GM06990 (cell line): ENCODE data around the gene CACNG7.

Source experiments
- DNase-seq: peaks from one replicate; pipeline ENCODE4 v3.0.0-alpha.2; 2011; ENCODE audit not compliant: insufficient read length; ENCODE audit errors: extremely low read depth
- H3K27me3 ChIP-seq: replicated peaks from 2 replicates; pipeline ENCODE4 v1.6.0; 2011; ENCODE audit warnings: low read length; ENCODE audit not compliant: control insufficient read depth, insufficient read depth
- H3K36me3 ChIP-seq: 2 replicates; pipeline ENCODE4 v1.5.1; 2011; ENCODE audit warnings: low read length; ENCODE audit not compliant: control insufficient read depth, insufficient read depth
- H3K4me3 ChIP-seq: replicated peaks from 2 replicates; pipeline ENCODE4 v1.5.1; 2011; ENCODE audit warnings: low read depth, mild to moderate bottlenecking, control low read depth, low read length
- CTCF ChIP-seq: IDR thresholded peaks from 2 replicates; pipeline ENCODE4 v1.5.1; 2011; ENCODE audit warnings: low read length, control low read depth, mild to moderate bottlenecking, inconsistent platforms; ENCODE audit not compliant: insufficient read depth, poor library complexity, severe bottlenecking

CACNG7 gene

GRCh38 chr19:53885036-53885435 is 24.0 kb upstream of the CACNG7 start:
- no peak for DNase-seq
- TF ChIP-seq CTCF, result no peak
- Histone ChIP-seq H3K4me3 (no peak overlapping the region), H3K36me3 (no peaks in the 10 kb centered on the region), H3K27me3 (no peaks in the 10 kb centered on the region; the same call in none of the 2 replicates)

GRCh38 chr19:53892301-53892980 is 16.6 kb upstream of the CACNG7 start:
- H3K4me3 ChIP-seq, result no peak overlapping the region
- TF ChIP-seq CTCF, result no peak

GRCh38 chr19:53892981-53893325 is 16.1 kb upstream of the CACNG7 start:
- H3K36me3 ChIP-seq, result no peaks in the 10 kb centered on the region
- no peak for TF ChIP-seq CTCF
- H3K27me3 ChIP-seq, result no peaks in the 10 kb centered on the region
- DNase-seq, result no peak
- no peak overlapping the region for H3K4me3 ChIP-seq

More at GRCh38 chr19:53892301-53892980, 16.6 kb upstream of the CACNG7 start:
- Histone ChIP-seq H3K36me3 (no peaks in the 10 kb centered on the region), H3K27me3 (no peaks in the 10 kb centered on the region)
- DNase-seq, result no peak

- TF ChIP-seq CTCF, result no peak
- H3K36me3 ChIP-seq, result no peaks in the 10 kb centered on the region
- no peak overlapping the region for H3K4me3 ChIP-seq
- no peak for DNase-seq
- H3K27me3 ChIP-seq, result no peaks in the 10 kb centered on the region
These were observed 14.4 kb upstream of the CACNG7 start for GRCh38 chr19:53894707-53895106.

GRCh38 chr19:53896682-53897081 is 12.4 kb upstream of the CACNG7 start:
- no peak overlapping the region for H3K4me3 ChIP-seq
- DNase-seq, result no peak
- TF ChIP-seq CTCF, result no peak
- no peaks in the 10 kb centered on the region for H3K27me3 ChIP-seq
- no peaks in the 10 kb centered on the region for H3K36me3 ChIP-seq

GRCh38 chr19:53897459-53897858 is 11.6 kb upstream of the CACNG7 start:
- Histone ChIP-seq H3K27me3 (no peaks in the 10 kb centered on the region), H3K4me3 (no peak overlapping the region), H3K36me3 (no peaks in the 10 kb centered on the region)
- no peak for DNase-seq
- TF ChIP-seq CTCF, result no peak
